ENCODE measurements around the gene GRPEL1. TPM values are rescaled to one million over a fixed set of nuclear protein-coding genes. Genes with fewer than 3 reads are reported as not detected.

The GRPEL1 gene
- polyA plus RNA-seq, result 10 to 100 TPM; 40.4 to 58.9 (median 41.8) TPM

DNA sequence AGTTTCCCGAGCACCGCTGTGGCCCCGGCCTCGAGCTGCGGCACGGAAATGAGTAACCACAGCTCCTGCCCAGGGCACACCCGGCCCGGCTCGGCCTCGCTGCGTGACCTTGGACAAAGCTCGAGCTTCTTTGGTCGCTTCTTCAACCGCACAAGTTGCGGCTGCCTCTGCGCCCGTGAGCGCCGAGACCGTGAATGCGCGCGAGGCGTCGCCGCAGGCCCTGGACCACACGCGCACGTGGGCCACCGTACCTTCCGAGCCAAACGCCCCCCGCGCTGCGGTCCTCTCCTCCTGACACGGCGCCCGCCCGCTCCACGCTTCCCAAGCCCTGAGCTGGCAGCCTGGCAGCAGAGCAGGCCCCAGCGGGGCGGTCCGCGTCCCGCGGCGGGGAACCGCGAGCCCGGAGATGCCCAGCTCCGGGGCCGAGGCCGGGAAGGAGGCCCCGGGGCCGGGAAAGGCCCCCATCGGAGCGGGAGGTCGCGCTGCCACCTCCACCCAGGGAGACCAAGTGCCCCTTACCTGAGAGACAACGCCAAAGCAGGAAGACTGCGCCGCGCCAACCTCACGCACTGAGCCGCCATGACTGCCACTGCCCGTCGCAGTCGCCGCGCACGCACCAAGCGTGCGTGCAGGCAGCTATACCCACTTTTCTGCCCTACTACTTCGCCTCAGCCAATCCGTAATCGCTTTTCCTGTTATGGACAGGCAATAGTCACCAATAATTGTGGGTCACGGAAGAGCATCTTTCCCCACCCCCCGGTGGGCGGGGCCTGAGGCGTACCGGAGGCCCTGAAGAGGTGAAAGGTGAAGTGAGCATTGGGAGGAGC, at the start of gene GRPEL1:
Gene GRPEL1, minus strand, starts transcription at position 613 of the 827 bp plus-strand sequence. Its CDS starts 32 bp downstream, at position 581.
- Mint-ChIP-seq H3K4me1 (peaks cover 38 to 65% of the 10 kb centered on the region in 2 donors), H3K4me3 (peak within 1 kb of the TSS; percentile 88 to 98 (median 95)), H3K27ac (peak within 1 kb of the TSS; percentile 87 to 96 (median 95)), H3K27me3 (ENCODE audit: low read depth in 3 of 3) (peaks cover 5 to 8% (median 8%) of the 10 kb centered on the region in 3 donors), H3K9me3 (no peaks in the 10 kb centered on the region), H3K36me3 (peaks cover 0 to 11% (median 0%) of the 10 kb centered on the region in 3 donors)
- peak; percentile 100 for DNase-seq

DNA sequence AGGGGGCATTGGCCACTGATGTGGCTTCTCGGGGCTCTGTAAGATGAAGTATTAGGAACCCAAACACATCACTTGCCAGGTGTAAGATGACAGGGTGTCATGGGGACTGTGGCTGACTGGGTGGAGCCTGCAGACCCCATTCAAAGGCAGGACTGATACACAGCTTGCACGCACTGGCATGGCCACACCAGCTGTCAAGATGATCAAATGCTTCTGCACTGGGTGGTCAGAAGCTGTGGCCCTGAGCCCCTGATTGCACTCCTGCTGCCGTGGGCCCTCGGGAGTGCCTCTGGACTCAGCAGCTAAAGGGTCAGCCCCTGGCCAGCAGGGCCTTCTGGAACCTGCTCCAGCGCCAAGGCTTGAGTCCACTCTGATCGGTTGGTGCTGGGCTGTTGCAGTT, 48.8 kb upstream of the GRPEL1 start:
- Mint-ChIP-seq H3K4me3 (no peak overlapping the region), H3K27ac (no peak overlapping the region), H3K4me1 (no peaks in the 10 kb centered on the region), H3K27me3 (ENCODE audit: low read depth in 3 of 3) (peaks cover 0 to 16% (median 11%) of the 10 kb centered on the region in 3 donors), H3K9me3 (no peaks in the 10 kb centered on the region), H3K36me3 (no peaks in the 10 kb centered on the region)
- DNase-seq, result no peak

DNA sequence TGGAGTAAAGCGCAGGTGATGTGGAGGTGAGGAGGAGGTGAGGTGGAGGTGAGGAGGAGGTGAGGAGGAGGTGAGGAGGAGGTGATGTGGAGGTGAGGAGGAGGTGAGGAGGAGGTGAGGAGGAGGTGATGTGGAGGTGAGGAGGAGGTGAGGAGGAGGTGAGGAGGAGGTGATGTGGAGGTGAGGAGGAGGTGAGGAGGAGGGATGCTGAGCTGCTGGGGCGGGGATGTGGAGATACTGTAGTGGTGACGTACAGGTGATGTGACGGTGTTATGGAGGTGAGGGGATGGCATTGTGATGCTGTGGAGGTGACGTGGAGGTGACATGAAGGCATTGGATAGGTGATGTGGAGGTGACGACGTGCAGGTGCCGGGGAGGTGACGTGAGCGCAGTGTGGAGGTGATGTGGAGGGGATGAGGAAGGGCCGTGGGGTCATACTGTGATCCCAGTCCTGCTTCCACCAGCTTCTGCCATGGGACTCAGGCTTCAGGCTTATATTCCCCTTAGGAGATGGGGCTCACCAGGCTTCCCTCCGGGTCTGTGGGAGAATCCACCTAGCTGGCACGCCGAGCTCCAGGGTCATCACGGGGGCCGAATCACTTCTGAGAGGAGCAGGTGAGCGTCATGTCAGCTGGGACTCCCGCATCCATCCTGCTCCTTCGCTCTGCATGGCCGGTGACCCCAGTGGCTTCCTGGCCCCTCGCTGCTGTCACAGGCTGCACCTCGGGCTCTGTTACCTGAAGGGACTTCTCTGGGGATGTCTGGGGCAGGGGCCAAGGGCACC, 47.9 kb upstream of the GRPEL1 start:
- Mint-ChIP-seq H3K36me3 (no peaks in the 10 kb centered on the region), H3K9me3 (no peaks in the 10 kb centered on the region), H3K27me3 (ENCODE audit: low read depth in 3 of 3) (peaks cover 0 to 13% (median 10%) of the 10 kb centered on the region in 3 donors), H3K27ac (no peak overlapping the region), H3K4me3 (no peak overlapping the region), H3K4me1 (no peaks in the 10 kb centered on the region)
- no peak for DNase-seq

DNA sequence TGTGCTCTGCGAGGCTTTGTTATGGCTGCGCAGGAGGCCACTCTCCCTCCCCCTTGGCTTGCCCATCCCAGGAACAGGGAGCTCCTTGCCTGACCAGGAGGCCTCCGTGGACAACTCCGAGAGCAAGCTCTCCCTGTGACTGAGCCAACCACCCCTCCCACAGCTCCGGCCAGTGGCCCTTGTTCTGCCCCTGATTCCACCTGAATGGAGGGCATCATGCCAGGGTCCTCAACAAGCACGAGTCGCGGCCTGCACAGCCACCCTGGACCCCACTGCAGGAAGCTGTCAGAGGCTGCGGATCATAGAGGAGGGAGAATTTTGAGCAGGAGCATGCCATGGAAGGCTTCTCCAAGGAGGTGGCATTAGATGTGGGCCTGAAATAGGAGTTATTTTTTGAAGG, 44.8 kb upstream of the GRPEL1 start:
- no peak for DNase-seq
- Mint-ChIP-seq H3K9me3 (no peaks in the 10 kb centered on the region), H3K27ac (no peak overlapping the region), H3K4me3 (no peak overlapping the region), H3K36me3 (no peaks in the 10 kb centered on the region), H3K4me1 (no peaks in the 10 kb centered on the region), H3K27me3 (ENCODE audit: low read depth in 3 of 3) (peaks cover 0 to 5% (median 2%) of the 10 kb centered on the region in 3 donors)

DNA sequence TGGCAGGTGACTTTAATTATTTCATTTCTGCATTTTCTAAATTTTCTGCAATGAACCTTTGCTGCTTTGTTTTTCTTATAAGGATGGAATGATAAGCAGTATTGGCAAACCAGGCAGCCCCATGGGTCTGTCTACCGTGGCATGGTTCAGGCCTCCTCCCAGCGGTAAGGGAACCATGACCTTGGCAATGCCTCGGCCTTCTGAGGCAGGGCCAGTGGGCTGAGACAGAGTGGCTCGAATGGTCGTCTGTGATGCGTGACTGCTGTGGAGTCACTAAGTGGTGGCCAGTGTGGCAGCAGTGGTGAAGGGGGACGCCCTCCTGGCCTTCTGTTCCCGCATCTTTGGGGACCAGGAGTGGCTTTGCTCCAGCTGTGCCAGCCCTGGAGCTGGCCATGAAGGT, 43.6 kb upstream of the GRPEL1 start:
- Mint-ChIP-seq H3K4me1 (no peaks in the 10 kb centered on the region), H3K4me3 (no peak overlapping the region), H3K9me3 (no peaks in the 10 kb centered on the region), H3K27me3 (ENCODE audit: low read depth in 3 of 3) (peaks cover 0 to 2% (median 0%) of the 10 kb centered on the region in 3 donors), H3K36me3 (no peaks in the 10 kb centered on the region), H3K27ac (no peak overlapping the region)
- DNase-seq, result no peak

DNA sequence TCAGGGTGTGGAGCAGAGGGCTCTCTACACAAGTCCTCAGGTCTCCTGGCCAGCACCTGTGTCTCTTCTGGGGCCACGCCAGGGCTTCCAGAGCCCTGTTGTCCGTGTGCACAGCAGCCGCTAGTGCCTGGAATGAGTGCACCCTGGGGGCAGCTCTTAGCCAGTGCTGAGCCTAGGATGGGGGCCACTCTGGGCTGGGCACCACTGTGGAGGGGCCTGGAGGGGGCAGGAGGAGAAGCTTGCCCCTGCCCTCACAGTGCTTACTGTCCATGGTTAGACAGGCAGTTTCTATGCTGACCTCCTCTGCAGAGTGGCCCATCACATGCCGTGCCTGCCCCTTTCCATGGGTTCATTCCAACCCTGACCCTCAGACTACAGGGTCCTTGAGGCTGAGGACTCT, 42.7 kb upstream of the GRPEL1 start:
- peaks cover 0 to 2% (median 0%) of the 10 kb centered on the region in 3 donors for H3K27me3 Mint-ChIP-seq (ENCODE audit: low read depth in 3 of 3)
- no peaks in the 10 kb centered on the region for H3K4me1 Mint-ChIP-seq
- no peak overlapping the region for H3K4me3 Mint-ChIP-seq
- no peak overlapping the region for H3K27ac Mint-ChIP-seq
- H3K36me3 Mint-ChIP-seq, result no peaks in the 10 kb centered on the region
- no peaks in the 10 kb centered on the region for H3K9me3 Mint-ChIP-seq
- no peak for DNase-seq

DNA sequence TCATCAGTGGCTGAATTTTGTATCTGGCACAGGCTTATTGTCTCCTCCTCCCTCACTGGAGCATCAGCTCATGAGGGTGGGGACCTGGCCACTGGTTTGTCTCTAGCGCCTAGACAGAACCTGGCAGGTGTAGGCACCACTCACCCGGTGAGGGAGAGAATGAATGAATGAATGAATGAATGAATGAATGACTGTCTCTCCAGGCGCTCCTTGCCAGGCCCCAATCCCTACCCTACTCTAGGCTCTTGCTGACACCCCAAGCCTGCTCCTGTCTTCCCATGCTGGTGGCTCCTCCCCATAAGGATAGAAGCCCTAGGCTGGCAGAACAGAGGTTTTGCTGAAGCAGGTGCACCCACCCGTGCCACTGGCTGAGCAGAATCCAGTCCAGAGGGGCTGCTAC, 41.3 kb upstream of the GRPEL1 start:
- Mint-ChIP-seq H3K27me3 (ENCODE audit: low read depth in 3 of 3) (peaks cover 0 to 4% (median 0%) of the 10 kb centered on the region in 3 donors), H3K9me3 (no peaks in the 10 kb centered on the region), H3K4me1 (no peaks in the 10 kb centered on the region), H3K4me3 (no peak overlapping the region), H3K27ac (no peak overlapping the region), H3K36me3 (no peaks in the 10 kb centered on the region)
- DNase-seq, result no peak

DNA sequence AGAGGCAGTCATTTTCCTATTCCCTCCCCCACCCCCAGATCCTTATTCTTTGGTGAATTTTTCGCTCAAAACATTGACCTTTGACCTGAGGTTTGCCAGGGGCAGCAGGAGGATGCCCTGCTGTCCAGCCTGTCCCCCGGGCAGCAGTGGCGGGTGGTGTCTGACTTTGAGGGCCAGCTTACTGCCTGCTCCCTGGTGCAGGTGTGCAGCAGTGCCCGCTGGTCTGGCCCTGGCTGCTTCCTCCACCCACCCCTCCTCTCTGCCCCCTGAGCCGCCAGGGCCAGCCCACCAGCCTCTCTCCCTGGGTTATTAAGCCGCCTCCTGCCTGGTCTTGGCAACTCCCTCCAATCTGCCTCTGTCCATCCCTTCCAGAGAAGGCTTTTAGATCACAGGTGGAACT, 40.8 kb upstream of the GRPEL1 start:
- Mint-ChIP-seq H3K27me3 (ENCODE audit: low read depth in 3 of 3) (peaks cover 0 to 2% (median 0%) of the 10 kb centered on the region in 3 donors), H3K4me1 (peaks cover 1 to 2% of the 10 kb centered on the region in 2 donors), H3K9me3 (no peaks in the 10 kb centered on the region), H3K36me3 (no peaks in the 10 kb centered on the region), H3K27ac (no peak overlapping the region), H3K4me3 (no peak overlapping the region)
- no peak for DNase-seq

DNA sequence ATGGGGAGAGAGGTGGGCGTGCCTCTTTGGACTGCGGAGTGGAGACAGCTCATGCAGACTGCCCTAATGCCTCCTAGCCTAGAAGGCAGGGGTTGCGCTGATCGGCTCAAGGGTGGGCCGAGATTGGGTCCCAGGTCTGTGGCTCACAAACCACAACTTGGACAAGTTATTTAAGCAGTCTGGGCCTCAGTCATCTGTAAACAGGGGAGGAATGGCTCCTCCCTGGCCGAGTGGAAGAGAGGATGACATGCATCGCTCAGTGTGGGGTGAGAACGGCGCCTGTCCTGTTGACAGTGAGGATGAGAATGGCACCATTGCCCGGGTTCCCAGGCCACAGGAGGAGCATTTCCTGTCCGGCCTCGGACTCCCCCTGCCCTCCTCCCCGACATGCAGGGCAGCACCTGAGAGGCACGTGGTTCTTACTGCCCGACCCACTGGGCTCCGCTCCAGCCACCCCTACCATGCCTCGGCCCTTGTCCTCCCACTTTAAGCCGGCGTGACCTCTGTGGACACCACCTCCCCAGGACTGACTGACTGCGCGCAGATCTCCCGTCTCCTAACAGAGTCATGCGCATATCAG, 40.3 kb upstream of the GRPEL1 start:
- H3K27ac Mint-ChIP-seq, result no peak overlapping the region
- H3K9me3 Mint-ChIP-seq, result no peaks in the 10 kb centered on the region
- no peaks in the 10 kb centered on the region for H3K36me3 Mint-ChIP-seq
- H3K27me3 Mint-ChIP-seq (ENCODE audit: low read depth in 3 of 3), result peaks cover 0 to 2% (median 2%) of the 10 kb centered on the region in 3 donors
- H3K4me1 Mint-ChIP-seq, result peaks cover 6% of the 10 kb centered on the region in 2 donors
- H3K4me3 Mint-ChIP-seq, result no peak overlapping the region
- DNase-seq, result no peak

DNA sequence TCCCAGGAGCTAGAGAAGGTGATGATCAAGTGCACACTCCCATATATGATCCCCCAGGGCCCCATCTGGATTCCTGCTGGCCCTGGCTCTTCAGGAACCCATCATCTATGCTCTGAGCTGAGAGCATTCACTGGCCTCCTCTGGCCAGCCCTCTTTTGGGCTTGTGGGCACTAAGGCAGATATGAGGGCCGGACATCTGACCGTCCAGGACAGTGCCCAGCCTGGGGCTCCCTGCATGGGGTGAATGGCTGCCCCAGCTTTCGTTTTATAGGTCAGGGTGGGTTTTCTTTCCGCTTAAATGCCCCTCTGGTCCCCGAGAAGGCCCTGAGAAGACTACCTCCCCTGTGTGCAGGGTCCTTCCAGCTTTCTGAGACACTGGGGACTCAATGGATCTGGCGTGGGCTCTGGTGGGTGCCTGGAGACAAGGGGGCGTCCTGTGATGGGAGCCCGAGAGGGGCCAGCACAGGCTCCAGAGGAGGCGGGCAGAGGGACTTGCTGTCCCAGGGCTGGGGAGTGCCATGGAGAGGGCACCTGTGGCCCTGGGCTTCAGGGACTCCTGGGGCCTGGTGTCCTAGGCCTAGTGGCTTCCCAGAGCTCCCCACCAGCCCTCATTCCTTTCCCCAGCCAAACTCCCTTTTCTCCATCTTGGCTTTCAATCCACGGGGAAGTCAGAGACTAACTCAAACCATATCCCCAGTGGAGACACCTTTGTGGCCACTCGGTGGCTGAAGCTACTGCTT, 39.5 kb upstream of the GRPEL1 start:
- peaks cover under 1 to 2% (median 2%) of the 10 kb centered on the region in 3 donors for H3K27me3 Mint-ChIP-seq (ENCODE audit: low read depth in 3 of 3)
- H3K4me1 Mint-ChIP-seq, result peaks cover 14% of the 10 kb centered on the region in 2 donors
- H3K9me3 Mint-ChIP-seq, result no peaks in the 10 kb centered on the region
- no peak overlapping the region for H3K4me3 Mint-ChIP-seq
- no peak for DNase-seq
- no peak overlapping the region for H3K27ac Mint-ChIP-seq
- no peaks in the 10 kb centered on the region for H3K36me3 Mint-ChIP-seq

DNA sequence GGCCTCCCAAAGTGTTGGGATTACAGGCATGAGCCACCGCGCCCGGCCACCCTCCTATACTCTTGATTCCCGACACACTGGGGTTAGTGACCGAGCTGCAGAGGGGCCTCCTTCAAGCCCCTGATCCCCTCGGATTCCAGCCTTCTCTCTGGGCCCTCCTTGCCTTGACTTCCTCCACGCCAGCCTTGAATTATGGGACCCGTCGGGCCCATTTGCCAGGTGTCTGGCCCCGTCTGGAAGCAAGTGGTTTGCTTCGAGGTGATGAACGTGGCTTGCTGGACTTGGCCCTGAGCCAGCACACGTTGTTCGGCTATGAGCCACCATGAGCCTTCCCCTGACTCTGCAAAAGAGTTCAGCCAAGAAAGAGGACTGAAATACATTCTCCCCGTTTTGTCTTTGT, 37.4 kb upstream of the GRPEL1 start:
- Mint-ChIP-seq H3K36me3 (no peaks in the 10 kb centered on the region), H3K27ac (no peak overlapping the region), H3K27me3 (ENCODE audit: low read depth in 3 of 3) (peaks cover 2 to 4% (median 3%) of the 10 kb centered on the region in 3 donors), H3K4me3 (peak overlapping the region in 1 of 5 donors; percentile 10), H3K4me1 (peaks cover 22 to 24% of the 10 kb centered on the region in 2 donors), H3K9me3 (no peaks in the 10 kb centered on the region)
- no peak for DNase-seq

DNA sequence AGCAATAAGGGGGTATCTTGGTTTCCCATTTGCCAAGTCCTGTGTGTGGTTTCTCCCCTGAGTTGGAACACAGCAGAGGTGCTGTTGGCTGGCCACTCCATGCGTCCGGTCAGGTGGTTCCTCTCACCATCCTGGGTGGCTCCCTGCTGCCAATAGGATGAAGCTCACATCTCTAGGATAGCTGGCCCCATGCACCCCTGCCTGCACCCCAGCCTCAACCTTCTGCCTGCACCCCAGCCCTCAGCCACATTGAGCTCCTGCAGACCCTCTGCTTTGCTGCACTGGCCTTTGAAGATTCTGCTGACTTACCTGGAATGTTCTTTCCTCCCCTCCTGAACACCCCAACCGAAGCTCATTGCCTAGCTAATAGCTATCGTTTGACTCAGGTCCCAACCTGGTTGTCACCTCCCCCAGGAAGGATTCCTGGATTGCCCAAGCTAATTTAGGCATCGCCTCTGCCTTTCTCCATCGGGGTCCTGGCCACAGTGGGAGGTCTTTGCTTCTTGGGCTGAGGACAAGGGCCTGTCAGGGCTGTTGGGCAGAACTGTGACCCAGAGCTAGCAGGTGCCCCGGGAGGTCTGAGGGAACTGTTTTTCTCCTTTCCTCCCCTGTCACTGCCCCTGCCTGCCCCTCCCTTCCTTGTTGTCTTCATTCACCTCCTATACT, 36.6 kb upstream of the GRPEL1 start:
- peak overlapping the region; percentile 48 to 89 (median 87) for H3K4me3 Mint-ChIP-seq
- H3K4me1 Mint-ChIP-seq, result peaks cover 22 to 24% of the 10 kb centered on the region in 2 donors
- no peak for DNase-seq
- H3K27ac Mint-ChIP-seq, result peak overlapping the region in 2 of 6 donors; percentile 34 to 55
- no peaks in the 10 kb centered on the region for H3K9me3 Mint-ChIP-seq
- no peaks in the 10 kb centered on the region for H3K36me3 Mint-ChIP-seq
- peaks cover 2 to 4% (median 3%) of the 10 kb centered on the region in 3 donors for H3K27me3 Mint-ChIP-seq (ENCODE audit: low read depth in 3 of 3)
